SU-DHL-6 (cell line): ENCODE data around the gene KRT23.

Source experiments
- CTCF ChIP-seq: fragments of 200-600 bp; sonication (generic); IDR thresholded peaks from one replicate; pipeline ENCODE4 v1.5.1; 2017; ENCODE audit warnings: antibody characterized with exemption, mild to moderate bottlenecking, low read length, moderate library complexity; ENCODE audit not compliant: insufficient read depth, poor library complexity, severe bottlenecking
- EZH2phosphoT487 ChIP-seq: fragments of 200-600 bp; sonication (generic), shearing (Covaris generic); conservative IDR thresholded peaks from 2 replicates; pipeline ENCODE4 v1.6.1; 2018; ENCODE audit warnings: mild to moderate bottlenecking, antibody characterized with exemption, low read length, moderate library complexity, mixed read lengths

DNA sequence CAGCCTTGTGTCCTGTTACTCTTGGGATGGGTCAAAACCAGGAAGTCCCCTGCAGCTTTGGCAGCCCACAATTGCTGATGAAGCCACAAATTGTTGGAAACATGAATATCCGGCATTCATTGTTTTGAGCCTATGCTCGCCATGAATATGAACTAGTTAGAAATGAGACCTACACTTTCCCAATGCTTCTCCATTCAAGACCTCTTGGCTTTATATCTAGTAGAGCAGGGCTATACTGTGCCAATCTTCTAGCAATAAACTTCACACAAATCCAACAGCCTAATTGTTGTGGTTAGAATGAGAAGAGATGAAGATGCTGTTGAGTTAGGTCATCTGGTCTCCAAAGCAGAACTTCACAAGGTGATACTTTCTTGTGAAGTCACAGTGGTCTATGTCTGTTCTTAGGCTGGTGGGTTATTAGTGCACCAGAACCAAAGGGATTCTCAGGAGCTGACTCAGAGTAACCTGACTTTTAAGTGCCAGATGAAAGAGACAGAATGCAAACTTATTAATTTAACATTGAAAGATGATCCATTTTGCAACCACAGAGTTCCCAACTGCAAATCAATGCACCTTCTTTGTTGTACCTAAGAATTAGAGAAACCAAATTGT is 13.7 kb upstream of the KRT23 start:
- TF ChIP-seq CTCF (no peak), EZH2phosphoT487 (no peak)
